SJSA1 (cell line): ENCODE measurements around the gene ITGB4. TPM values are rescaled to one million over a fixed set of nuclear protein-coding genes. Genes with fewer than 3 reads are reported as not detected.

ENCODE experiments used
- DNase-seq, 2 experiments: peaks; one replicate each; pipeline ENCODE4 v3.0.0-alpha.2; 2015 to 2020; ENCODE audit warnings: low spot score in 2 of 2, low read depth in 1 of 2
- H3K27ac ChIP-seq: fragments of 250-450 bp; sonication (Bioruptor Pico); 2 replicates; pipeline ENCODE4 v1.5.1; 2020; ENCODE audit warnings: mild to moderate bottlenecking, moderate library complexity
- H3K27me3 ChIP-seq: fragments of 250-450 bp; sonication (Bioruptor Pico); replicated peaks from 2 replicates; pipeline ENCODE4 v1.5.1; 2020; ENCODE audit warnings: mild to moderate bottlenecking, moderate library complexity
- H3K36me3 ChIP-seq: fragments of 250-450 bp; sonication (Bioruptor Pico); 2 replicates; pipeline ENCODE4 v1.5.1; 2020; ENCODE audit warnings: mild to moderate bottlenecking
- H3K4me1 ChIP-seq: fragments of 250-450 bp; sonication (Bioruptor Pico); replicated peaks from 2 replicates; pipeline ENCODE4 v1.6.1; 2021; ENCODE audit warnings: mild to moderate bottlenecking
- H3K4me3 ChIP-seq: fragments of 250-450 bp; sonication (Bioruptor Pico); 2 replicates; pipeline ENCODE4 v1.5.1; 2020; ENCODE audit warnings: mild to moderate bottlenecking
- H3K9me3 ChIP-seq: fragments of 250-450 bp; sonication (Bioruptor Pico); replicated peaks from 2 replicates; pipeline ENCODE4 v1.5.1; 2020; ENCODE audit warnings: mild to moderate bottlenecking
- total RNA-seq: library from RNA; depleted of rRNA; stranded (reverse); fragments of >200 nt; shearing (Covaris generic); gene quantifications from 2 replicates; pipeline ENCODE4 v1.2.3, GENCODE V29; 2014; rRNA removed

ITGB4 gene
- total RNA-seq, 1 experiment from 2014 or later: not detected

DNA sequence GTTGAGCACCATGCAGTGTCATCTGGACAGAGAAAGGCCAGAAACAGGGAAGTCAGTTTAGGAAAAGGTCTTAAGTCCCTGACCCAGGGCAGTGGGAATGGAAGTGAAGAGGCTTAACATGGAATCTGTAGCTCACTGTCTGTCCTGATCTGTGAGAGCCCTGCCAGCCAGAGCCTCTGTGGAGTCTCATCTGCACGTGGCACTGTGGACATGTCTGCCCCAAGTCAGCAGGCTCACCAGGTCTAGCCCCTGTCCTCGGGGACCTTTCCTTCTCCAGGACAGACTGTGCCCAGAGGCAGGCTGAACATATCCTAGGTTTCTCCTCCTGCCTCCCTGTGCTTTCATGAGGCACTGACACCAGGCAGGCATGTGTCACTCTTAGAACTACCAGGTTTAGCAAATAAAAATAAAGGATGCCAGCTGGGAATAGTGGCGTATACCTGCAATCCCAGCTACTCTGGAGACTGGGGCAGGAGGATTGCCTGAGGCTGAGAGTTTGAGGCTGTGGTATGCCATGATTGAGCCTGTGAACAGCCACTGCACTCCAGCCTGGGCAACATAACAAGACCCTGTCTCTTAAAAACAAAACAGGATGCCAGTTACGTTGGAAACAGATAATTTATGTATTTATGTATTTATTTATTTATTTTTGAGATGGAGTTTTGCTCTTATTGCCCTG, 85.7 kb downstream of the ITGB4 start:
- Histone ChIP-seq H3K4me3 (no peak overlapping the region), H3K9me3 (no peaks in the 10 kb centered on the region), H3K27ac (no peak overlapping the region), H3K27me3 (no peaks in the 10 kb centered on the region), H3K4me1 (no peaks in the 10 kb centered on the region), H3K36me3 (peaks cover 45% of the 10 kb centered on the region)
- no peak for DNase-seq

Other genes starting within 250 kb of the ITGB4 start
- 14.2 and 19.7 TPM in 2 replicates for gene CASKIN2, start 205.9 kb upstream of the ITGB4 start, total RNA-seq
- gene TSEN54, start 204.9 kb upstream of the ITGB4 start, total RNA-seq: 54.0 and 78.4 TPM in 2 replicates
- 5.8 and 6.6 TPM in 2 replicates for gene LLGL2, start 195.8 kb upstream of the ITGB4 start, total RNA-seq
- 0.03 TPM in 1 of 2 replicates, not detected in the other for gene MYO15B, start 133.7 kb upstream of the ITGB4 start, total RNA-seq
- 0.05 TPM in 1 of 2 replicates, not detected in the other for gene SMIM5, start 88.0 kb upstream of the ITGB4 start, total RNA-seq
- gene RECQL5, start 54.3 kb upstream of the ITGB4 start, total RNA-seq: 15.7 and 19.5 TPM in 2 replicates
- gene SAP30BP, start 54.1 kb upstream of the ITGB4 start, total RNA-seq: 90.5 and 208 TPM in 2 replicates
- gene GALK1, start 43.7 kb downstream of the ITGB4 start, total RNA-seq: 50.5 and 50.6 TPM in 2 replicates
- gene UNK, start 63.3 kb downstream of the ITGB4 start, total RNA-seq: 28.8 and 42.8 TPM in 2 replicates
- not detected in 2 replicates for gene UNC13D, start 122.9 kb downstream of the ITGB4 start, total RNA-seq
- gene WBP2, start 133.9 kb downstream of the ITGB4 start, total RNA-seq: 22.6 and 28.8 TPM in 2 replicates
- gene TRIM47, start 157.1 kb downstream of the ITGB4 start, total RNA-seq: 11.9 and 17.5 TPM in 2 replicates
- gene TRIM65, start 175.5 kb downstream of the ITGB4 start, total RNA-seq: 11.9 and 17.6 TPM in 2 replicates
- gene MRPL38, start 183.4 kb downstream of the ITGB4 start, total RNA-seq: 54.0 and 55.7 TPM in 2 replicates
- gene FBF1, start 219.6 kb downstream of the ITGB4 start, total RNA-seq: 20.1 and 29.0 TPM in 2 replicates